ENCODE data around the gene SLC6A12.

- TF ChIP-seq CTCF (IDR thresholded peaks at IDR 0.05): no peak
- TF ChIP-seq EP300 (IDR thresholded peaks at IDR 0.05): no peak
- no peak for TF ChIP-seq POLR2A (IDR thresholded peaks at IDR 0.05)
Measured at GRCh38 chr12:204261-204678, 9.7 kb downstream of the SLC6A12 start.
